HCT116 (cell line): ENCODE results near the gene EIPR1. TPM values are rescaled to one million over a fixed set of nuclear protein-coding genes. Genes with fewer than 3 reads are reported as not detected.

Experiments used
- ATAC-seq: fragments of 200-7000 bp; cut with Tn5 transposase; 2 replicates; pipeline ENCODE4 v1.9.1; 2020; ENCODE audit warnings: mild to moderate bottlenecking, moderate library complexity
- BruUV-seq: library from RNA; stranded (reverse); fragments of 400-500 nt; replicated peaks from 2 replicates; lab custom pipeline; 2021; lab: Mats Ljungman, UMichigan
- CTCF ChIA-PET: fragments of 300-600 bp; sonication (Branson Sonifier 250); formaldehyde crosslinking; loops from one replicate; lab custom pipeline; 2021; ENCODE audit warnings: antibody characterized with exemption; lab: Charles Lee
- POLR2A ChIA-PET: fragments of 300-600, 350-600 bp; sonication (Branson Sonifier 250); formaldehyde crosslinking; loops from one replicate; lab custom pipeline; 2021; ENCODE audit warnings: antibody characterized with exemption; lab: Charles Lee
- RAD21 ChIA-PET, 2 experiments: fragments of 300-600 bp; sonication (Branson Sonifier 250); formaldehyde crosslinking; loops; one replicate each; lab custom pipeline; 2023; ENCODE audit warnings: low total read pairs in 2 of 2; ENCODE audit not compliant: uncharacterized antibody in 2 of 2, unreplicated experiment in 2 of 2, low non-redundant PET in 1 of 2; lab: Charles Lee
- DNase-seq: peaks from one replicate; pipeline ENCODE4 v3.0.0-alpha.2; 2010; ENCODE audit warnings: low read depth, low spot score
- H2AFZ ChIP-seq: fragments of 200-600 bp; shearing (Covaris generic), sonication (generic); 2 replicates; pipeline ENCODE4 v1.6.1; 2017; ENCODE audit warnings: low read depth, mixed run types, mixed read lengths, antibody characterized with exemption, low read length; ENCODE audit not compliant: poor library complexity, severe bottlenecking
- H3K27ac ChIP-seq: 2 replicates; pipeline ENCODE4 v1.5.1; 2012; ENCODE audit warnings: low read depth, low read length
- H3K27me3 ChIP-seq: fragments of 200-600 bp; sonication (generic); 2 replicates; pipeline ENCODE4 v1.6.1; 2016; ENCODE audit warnings: mixed run types, low read length, mixed read lengths; ENCODE audit not compliant: insufficient read depth
- H3K36me3 ChIP-seq, 2 experiments: fragments of 200-500 bp in 1 of 2; fragments of 200-600 bp in 1 of 2; sonication (Bioruptor generic) in 1 of 2; sonication (generic) in 1 of 2; 2 replicates each; pipeline versions ENCODE4 v1.5.1 to v1.6.1; 2014 to 2016; ENCODE audit warnings: low read length in 2 of 2, inconsistent platforms in 1 of 2, mixed read lengths in 1 of 2, mixed run types in 1 of 2; ENCODE audit not compliant: insufficient read depth in 2 of 2, control insufficient read depth in 1 of 2
- H3K4me1 ChIP-seq, 2 experiments: fragments of 200-600 bp in 1 of 2; sonication (generic) in 1 of 2; 2 replicates each; pipeline versions ENCODE4 v1.5.1 to v1.6.1; 2012 to 2017; ENCODE audit warnings: low read length in 2 of 2, inconsistent platforms in 1 of 2, mild to moderate bottlenecking in 1 of 2, mixed read lengths in 1 of 2, mixed run types in 1 of 2, moderate library complexity in 1 of 2; ENCODE audit not compliant: insufficient read depth in 2 of 2, control insufficient read depth in 1 of 2
- H3K4me2 ChIP-seq: fragments of 200-600 bp; sonication (generic); 2 replicates; pipeline ENCODE4 v1.6.1; 2017; ENCODE audit warnings: mixed run types, low read length, mixed read lengths
- H3K4me3 ChIP-seq, 2 experiments: fragments of 200-600 bp in 1 of 2; sonication (generic) in 1 of 2; replicated peaks in 1 of 2; 2 replicates each; pipeline ENCODE4 v1.5.1; 2011 to 2016; ENCODE audit warnings: low read length in 2 of 2, control low read depth in 1 of 2, low read depth in 1 of 2, mild to moderate bottlenecking in 1 of 2, mixed read lengths in 1 of 2, mixed run types in 1 of 2
- H3K79me2 ChIP-seq: fragments of 200-600 bp; sonication (generic); 2 replicates; pipeline ENCODE4 v1.6.1; 2017; ENCODE audit warnings: mild to moderate bottlenecking, mixed run types, low read length, moderate library complexity, mixed read lengths; ENCODE audit not compliant: insufficient read depth
- H3K9ac ChIP-seq: fragments of 200-600 bp; sonication (generic); 2 replicates; pipeline ENCODE4 v1.6.1; 2016; ENCODE audit warnings: low read length, mixed read lengths
- H3K9me2 ChIP-seq: fragments of 200-600 bp; sonication (generic), shearing (Covaris generic); 2 replicates; pipeline ENCODE4 v1.6.1; 2017; ENCODE audit warnings: mixed run types, mild to moderate bottlenecking, moderate library complexity; ENCODE audit not compliant: insufficient read depth
- H3K9me3 ChIP-seq, 2 experiments: fragments of 200-500 bp in 1 of 2; fragments of 200-600 bp in 1 of 2; sonication (Bioruptor generic) in 1 of 2; sonication (generic) in 1 of 2; 2 replicates each; pipeline ENCODE4 v1.6.1; 2014 to 2017; ENCODE audit warnings: low read length in 2 of 2, mixed read lengths in 2 of 2, inconsistent platforms in 1 of 2, low read depth in 1 of 2, mild to moderate bottlenecking in 1 of 2, mixed run types in 1 of 2, moderate library complexity in 1 of 2; ENCODE audit not compliant: control insufficient read depth in 1 of 2, insufficient read depth in 1 of 2
- H4K20me1 ChIP-seq: fragments of 200-600 bp; sonication (generic), shearing (Covaris generic); 2 replicates; pipeline ENCODE4 v1.6.1; 2017; ENCODE audit warnings: mixed run types, mild to moderate bottlenecking, moderate library complexity; ENCODE audit not compliant: insufficient read depth
- CBX3 ChIP-seq: IDR thresholded peaks from 2 replicates; pipeline ENCODE4 v1.6.1; 2012; ENCODE audit warnings: low read depth
- CEBPB ChIP-seq: IDR thresholded peaks from 2 replicates; pipeline ENCODE4 v1.6.1; 2012; ENCODE audit warnings: low read depth
- SIN3A ChIP-seq: IDR thresholded peaks from 2 replicates; pipeline ENCODE4 v1.6.1; 2012; ENCODE audit warnings: low read depth
- YY1 ChIP-seq: IDR thresholded peaks from 2 replicates; pipeline ENCODE4 v1.6.1; 2011; ENCODE audit warnings: low read length, low read depth, moderate library complexity, mild to moderate bottlenecking; ENCODE audit not compliant: insufficient replicate concordance; ENCODE audit errors: extremely low read depth
- intact Hi-C: fragments of 100-400 bp; cut with micrococcal nuclease; formaldehyde crosslinking; loops from 2 replicates; pipeline ENCODE4 v1.10.0; 2022
- total RNA-seq: library from RNA; stranded (reverse); gene quantifications from one replicate; pipeline ENCODE4 v1.2.1, GENCODE V29; 2021; ENCODE audit not compliant: unreplicated experiment

The EIPR1 gene
- total RNA-seq, 1 experiment from 2014 or later, result 36.9 TPM

GRCh38 chr2:3265471-3265870, 112.1 kb downstream of the EIPR1 start:
- Histone ChIP-seq H2AFZ (no peak overlapping the region), H3K36me3 (no peaks in the 10 kb centered on the region), H3K27ac (no peak overlapping the region), H3K4me1 (no peaks in the 10 kb centered on the region), H3K79me2 (no peaks in the 10 kb centered on the region), H3K9ac (no peak overlapping the region), H3K9me3 (no peaks in the 10 kb centered on the region), H3K27me3 (no peaks in the 10 kb centered on the region), H4K20me1 (no peaks in the 10 kb centered on the region), H3K4me3 (no peak overlapping the region), H3K4me2 (no peak overlapping the region), H3K9me2 (no peaks in the 10 kb centered on the region)
- intact Hi-C loops, result no loop called here
- DNase-seq (no peak), ATAC-seq (no peak)
- BruUV-seq, result no TSS peak
- ChIA-PET POLR2A (no interaction called here), CTCF (no interaction called here), RAD21 (no interaction called here)
- TF ChIP-seq SIN3A (no peak), CEBPB (no peak), YY1 (no peak)

GRCh38 chr2:3264010-3264744, 113.4 kb downstream of the EIPR1 start:
- TF ChIP-seq CBX3, result no peak
- TF ChIP-seq, all 23 proteins: peak for 0
- intact Hi-C loops, result no loop called here

More at GRCh38 chr2:3264010-3264744, 113.4 kb downstream of the EIPR1 start:
- Histone ChIP-seq H3K9ac (no peak overlapping the region), H3K27ac (no peak overlapping the region), H3K36me3 (no peaks in the 10 kb centered on the region), H3K4me1 (no peaks in the 10 kb centered on the region), H3K4me3 (no peak overlapping the region), H3K9me3 (no peaks in the 10 kb centered on the region), H3K27me3 (no peaks in the 10 kb centered on the region), H3K4me2 (no peak overlapping the region), H3K9me2 (no peaks in the 10 kb centered on the region), H4K20me1 (no peaks in the 10 kb centered on the region), H2AFZ (no peak overlapping the region), H3K79me2 (no peaks in the 10 kb centered on the region)
- ChIA-PET RAD21 (no interaction called here), CTCF (no interaction called here), POLR2A (no interaction called here)
- ATAC-seq (no peak), DNase-seq (no peak)
- BruUV-seq, result no TSS peak
